OCI-LY1 (cell line): ENCODE results near the gene GALNT16.

Source experiments
- EZH2 ChIP-seq: fragments of 200-600 bp; sonication (generic), shearing (Covaris generic); IDR thresholded peaks from 2 replicates; pipeline ENCODE4 v1.8.0; 2017; ENCODE audit warnings: borderline replicate concordance, mixed run types, mild to moderate bottlenecking, antibody characterized with exemption, low read length, moderate library complexity, mixed read lengths
- TF ChIP-seq, protein P1 (sequence below): fragments of 200-600 bp; sonication (generic), shearing (Covaris generic); IDR thresholded peaks from 2 replicates; pipeline ENCODE4 v1.5.1; 2017; ENCODE audit warnings: mild to moderate bottlenecking, antibody characterized with exemption, low read length, moderate library complexity, mixed read lengths

DNA sequence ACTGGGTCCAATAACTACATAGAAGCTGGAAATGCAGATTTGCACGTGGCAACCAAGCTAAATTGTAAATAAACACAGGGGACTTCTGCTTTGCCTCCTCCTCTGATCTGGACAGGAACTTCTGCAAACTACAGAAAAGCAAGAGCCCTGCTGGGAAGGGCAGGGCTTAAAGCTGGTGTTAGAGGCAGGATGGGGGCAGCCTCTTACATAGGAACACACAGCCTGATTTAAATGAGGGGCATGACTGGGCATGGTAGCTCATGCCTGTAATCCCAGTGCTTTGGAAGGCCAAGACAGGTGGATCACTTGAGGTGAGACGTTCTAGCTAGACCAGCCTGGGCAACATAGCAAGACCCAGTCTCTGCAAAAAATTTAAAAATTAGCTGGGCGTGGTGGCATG lies 91.4 kb downstream of the GALNT16 start:
- TF ChIP-seq, protein P1, sequence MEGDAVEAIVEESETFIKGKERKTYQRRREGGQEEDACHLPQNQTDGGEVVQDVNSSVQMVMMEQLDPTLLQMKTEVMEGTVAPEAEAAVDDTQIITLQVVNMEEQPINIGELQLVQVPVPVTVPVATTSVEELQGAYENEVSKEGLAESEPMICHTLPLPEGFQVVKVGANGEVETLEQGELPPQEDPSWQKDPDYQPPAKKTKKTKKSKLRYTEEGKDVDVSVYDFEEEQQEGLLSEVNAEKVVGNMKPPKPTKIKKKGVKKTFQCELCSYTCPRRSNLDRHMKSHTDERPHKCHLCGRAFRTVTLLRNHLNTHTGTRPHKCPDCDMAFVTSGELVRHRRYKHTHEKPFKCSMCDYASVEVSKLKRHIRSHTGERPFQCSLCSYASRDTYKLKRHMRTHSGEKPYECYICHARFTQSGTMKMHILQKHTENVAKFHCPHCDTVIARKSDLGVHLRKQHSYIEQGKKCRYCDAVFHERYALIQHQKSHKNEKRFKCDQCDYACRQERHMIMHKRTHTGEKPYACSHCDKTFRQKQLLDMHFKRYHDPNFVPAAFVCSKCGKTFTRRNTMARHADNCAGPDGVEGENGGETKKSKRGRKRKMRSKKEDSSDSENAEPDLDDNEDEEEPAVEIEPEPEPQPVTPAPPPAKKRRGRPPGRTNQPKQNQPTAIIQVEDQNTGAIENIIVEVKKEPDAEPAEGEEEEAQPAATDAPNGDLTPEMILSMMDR = no peak
- TF ChIP-seq EZH2 = no peak
